A673 (cell line): ENCODE results near the gene CUBN. TPM values are rescaled to one million over a fixed set of nuclear protein-coding genes. Genes with fewer than 3 reads are reported as not detected.

Source experiments
- BruUV-seq: library from RNA; stranded (reverse); fragments of 400-500 nt; replicated peaks from 2 replicates; lab custom pipeline; 2021; lab: Mats Ljungman, UMichigan
- CTCF ChIA-PET: fragments of 300-600 bp; sonication (Branson Sonifier 250); formaldehyde crosslinking; loops from one replicate; lab custom pipeline; 2022; ENCODE audit warnings: antibody characterized with exemption; lab: Charles Lee
- POLR2A ChIA-PET: fragments of 300-600 bp; sonication (Branson Sonifier 250); formaldehyde crosslinking; loops from one replicate; lab custom pipeline; 2022; ENCODE audit warnings: antibody characterized with exemption; ENCODE audit not compliant: low non-redundant PET; lab: Charles Lee
- DNase-seq: peaks from one replicate; pipeline ENCODE4 v3.0.0-alpha.2; 2015; ENCODE audit warnings: low spot score
- H3K27ac ChIP-seq: fragments of 200-600 bp; sonication (generic); 2 replicates; pipeline ENCODE4 v1.5.1; 2016; ENCODE audit warnings: mixed run types, low read depth, mild to moderate bottlenecking, mixed read lengths, antibody characterized with exemption, low read length; ENCODE audit not compliant: poor library complexity, severe bottlenecking
- H3K27me3 ChIP-seq: fragments of 200-600 bp; sonication (generic); replicated peaks from 2 replicates; pipeline ENCODE4 v1.6.1; 2017; ENCODE audit warnings: mixed run types, low read depth, mild to moderate bottlenecking, mixed read lengths, antibody characterized with exemption, low read length; ENCODE audit not compliant: insufficient read depth, poor library complexity
- H3K36me3 ChIP-seq: fragments of 200-600 bp; sonication (generic); 2 replicates; pipeline ENCODE4 v1.6.1; 2016; ENCODE audit warnings: mixed run types, mild to moderate bottlenecking, mixed read lengths, antibody characterized with exemption, low read length; ENCODE audit not compliant: insufficient read depth, poor library complexity, severe bottlenecking
- H3K4me1 ChIP-seq: fragments of 200-600 bp; sonication (generic); 2 replicates; pipeline ENCODE4 v1.6.1; 2017; ENCODE audit warnings: mixed run types, mild to moderate bottlenecking, mixed read lengths, antibody characterized with exemption, low read length; ENCODE audit not compliant: insufficient read depth, poor library complexity, severe bottlenecking
- H3K4me3 ChIP-seq: fragments of 200-600 bp; sonication (generic); 2 replicates; pipeline ENCODE4 v1.5.1; 2016; ENCODE audit warnings: low read depth, mixed run types, mild to moderate bottlenecking, mixed read lengths, low read length; ENCODE audit not compliant: poor library complexity, severe bottlenecking
- H3K9me3 ChIP-seq: fragments of 200-600 bp; sonication (generic); 2 replicates; pipeline ENCODE4 v1.6.1; 2016; ENCODE audit warnings: mixed run types, low read depth, mild to moderate bottlenecking, mixed read lengths, antibody characterized with exemption, low read length; ENCODE audit not compliant: poor library complexity, severe bottlenecking
- EZH2 ChIP-seq: fragments of 200-600 bp; sonication (generic); IDR thresholded peaks from 2 replicates; pipeline ENCODE4 v1.6.1; 2017; ENCODE audit warnings: borderline replicate concordance, low read depth, mild to moderate bottlenecking, mixed read lengths, antibody characterized with exemption, low read length; ENCODE audit not compliant: poor library complexity, severe bottlenecking
- intact Hi-C: fragments of 100-400 bp; cut with micrococcal nuclease; formaldehyde crosslinking; loops from one replicate; pipeline ENCODE4 v1.10.0; 2022; ENCODE audit not compliant: unreplicated experiment
- total RNA-seq: library from RNA; stranded (reverse); gene quantifications from 2 replicates; pipeline ENCODE4 v1.2.3, GENCODE V29; 2021
- TF ChIP-seq, protein P1 (sequence below): fragments of 300-800, 200-600 bp; sonication (generic); conservative IDR thresholded peaks from 2 replicates; pipeline ENCODE4 v1.5.1; 2017; ENCODE audit warnings: low read depth, mild to moderate bottlenecking, antibody characterized with exemption, low read length, moderate library complexity, mixed read lengths

Gene CUBN
- total RNA-seq, 1 experiment from 2014 or later, result 3.4 TPM

DNA sequence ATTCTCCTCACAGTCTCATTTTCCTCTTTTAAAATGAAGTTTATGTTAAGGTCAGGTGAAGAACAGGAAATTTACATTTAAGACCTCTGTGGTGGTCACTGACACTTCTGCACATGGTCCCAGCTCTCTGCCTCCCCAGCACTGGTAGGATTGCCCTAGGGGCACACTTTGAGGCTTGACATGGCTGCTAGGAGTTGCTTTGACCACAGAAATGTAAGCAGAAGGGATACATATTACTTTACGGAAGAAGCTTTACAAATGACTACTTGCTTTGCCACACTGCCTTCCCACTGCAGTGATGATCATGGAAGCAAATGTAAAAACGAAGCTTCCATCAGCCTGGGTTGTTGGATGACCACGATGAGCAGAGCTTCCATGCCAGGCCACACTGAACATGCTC is 259.3 kb downstream of the CUBN start:
- Histone ChIP-seq H3K4me3 (no peak overlapping the region), H3K27ac (no peak overlapping the region), H3K4me1 (no peaks in the 10 kb centered on the region), H3K27me3 (no peaks in the 10 kb centered on the region), H3K36me3 (no peaks in the 10 kb centered on the region), H3K9me3 (no peaks in the 10 kb centered on the region)
- POLR2A ChIA-PET, result no interaction called here
- BruUV-seq, result no TSS peak
- CTCF ChIA-PET, result no interaction called here
- DNase-seq, result no peak
- intact Hi-C loops, result no loop called here
- no peak for TF ChIP-seq EZH2
- TF ChIP-seq, protein P1, sequence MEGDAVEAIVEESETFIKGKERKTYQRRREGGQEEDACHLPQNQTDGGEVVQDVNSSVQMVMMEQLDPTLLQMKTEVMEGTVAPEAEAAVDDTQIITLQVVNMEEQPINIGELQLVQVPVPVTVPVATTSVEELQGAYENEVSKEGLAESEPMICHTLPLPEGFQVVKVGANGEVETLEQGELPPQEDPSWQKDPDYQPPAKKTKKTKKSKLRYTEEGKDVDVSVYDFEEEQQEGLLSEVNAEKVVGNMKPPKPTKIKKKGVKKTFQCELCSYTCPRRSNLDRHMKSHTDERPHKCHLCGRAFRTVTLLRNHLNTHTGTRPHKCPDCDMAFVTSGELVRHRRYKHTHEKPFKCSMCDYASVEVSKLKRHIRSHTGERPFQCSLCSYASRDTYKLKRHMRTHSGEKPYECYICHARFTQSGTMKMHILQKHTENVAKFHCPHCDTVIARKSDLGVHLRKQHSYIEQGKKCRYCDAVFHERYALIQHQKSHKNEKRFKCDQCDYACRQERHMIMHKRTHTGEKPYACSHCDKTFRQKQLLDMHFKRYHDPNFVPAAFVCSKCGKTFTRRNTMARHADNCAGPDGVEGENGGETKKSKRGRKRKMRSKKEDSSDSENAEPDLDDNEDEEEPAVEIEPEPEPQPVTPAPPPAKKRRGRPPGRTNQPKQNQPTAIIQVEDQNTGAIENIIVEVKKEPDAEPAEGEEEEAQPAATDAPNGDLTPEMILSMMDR, result no peak

DNA sequence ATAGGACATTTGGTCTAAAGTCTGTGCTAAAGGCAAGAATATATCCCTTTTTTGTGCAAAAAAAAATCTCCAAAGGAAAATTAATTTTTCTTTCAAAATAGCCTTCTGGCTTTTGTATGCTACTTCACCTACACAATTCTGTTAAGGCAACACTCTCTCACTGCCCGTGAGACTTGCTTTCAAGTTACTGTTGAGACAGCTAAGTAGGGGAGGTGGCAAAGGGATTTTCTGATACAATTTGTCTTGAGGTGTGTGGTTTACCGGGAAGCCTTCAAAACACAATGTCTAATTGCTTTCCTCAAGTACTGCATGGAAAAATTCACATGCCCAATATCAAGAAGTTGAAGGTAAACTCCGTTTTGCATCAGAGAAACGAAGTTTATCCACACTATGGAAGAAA is 261.6 kb downstream of the CUBN start:
- Histone ChIP-seq H3K4me1 (peaks cover 9% of the 10 kb centered on the region), H3K27me3 (no peaks in the 10 kb centered on the region), H3K36me3 (no peaks in the 10 kb centered on the region), H3K9me3 (no peaks in the 10 kb centered on the region), H3K4me3 (no peak overlapping the region), H3K27ac (no peak overlapping the region)
- intact Hi-C loops, result no loop called here
- ChIA-PET CTCF (no interaction called here), POLR2A (no interaction called here)
- BruUV-seq, result no TSS peak
- no peak for TF ChIP-seq EZH2
- TF ChIP-seq, protein P1, result no peak
- no peak for DNase-seq

GRCh38 chr10:16867556-16867955 is 262.1 kb downstream of the CUBN start:
- CTCF ChIA-PET, result no interaction called here
- Histone ChIP-seq H3K27ac (no peak overlapping the region), H3K9me3 (no peaks in the 10 kb centered on the region), H3K27me3 (no peaks in the 10 kb centered on the region), H3K4me3 (no peak overlapping the region), H3K36me3 (no peaks in the 10 kb centered on the region), H3K4me1 (peaks cover 14% of the 10 kb centered on the region)
- intact Hi-C loops, result no loop called here
- no peak for TF ChIP-seq EZH2
- no TSS peak for BruUV-seq
- DNase-seq, result peak; percentile 50
- POLR2A ChIA-PET, result interaction anchor here (0.8 kb wide), 1 partner anchor 856 kb away, joined by 5 read pairs; no protein-coding TSS in a partner anchor
